K562 (cell line): ENCODE measurements around the gene MYB. TPM values are rescaled to one million over a fixed set of nuclear protein-coding genes. Genes with fewer than 3 reads are reported as not detected.

Experiments used
- AFF1 ChIP-seq, 2 experiments: fragments of 450-650 bp; IDR thresholded peaks; 2 replicates each; pipeline ENCODE4 v1.6.1; 2018; ENCODE audit warnings: mild to moderate bottlenecking in 2 of 2, low read depth in 1 of 2; ENCODE audit not compliant: partially characterized antibody in 2 of 2
- ELK1 ChIP-seq: sonication (generic); formaldehyde crosslinking; IDR thresholded peaks from 2 replicates; pipeline ENCODE4 v1.8.1; 2022; ENCODE audit warnings: missing genetic modification reagents
- HNRNPLL ChIP-seq: fragments of 200-400 bp; formaldehyde crosslinking; IDR thresholded peaks from 2 replicates; pipeline ENCODE4 v1.6.1; 2017; ENCODE audit warnings: low read length, low read depth, mild to moderate bottlenecking; ENCODE audit not compliant: poor library complexity, severe bottlenecking
- KLF13 ChIP-seq: fragments of 450-650 bp; IDR thresholded peaks from 2 replicates; pipeline ENCODE4 v1.6.1; 2016; ENCODE audit warnings: missing genetic modification characterization, low read depth, mild to moderate bottlenecking, missing compliant biosample characterization, moderate library complexity, borderline replicate concordance
- NCOA1 ChIP-seq: fragments of 450-650 bp; IDR thresholded peaks from 2 replicates; pipeline ENCODE4 v1.6.1; 2016; ENCODE audit warnings: low read depth
- PCBP1 ChIP-seq: fragments of 200-400 bp; formaldehyde crosslinking; IDR thresholded peaks from 2 replicates; pipeline ENCODE4 v1.6.1; 2018; ENCODE audit warnings: mild to moderate bottlenecking, low read depth, low read length; ENCODE audit not compliant: poor library complexity, severe bottlenecking
- PKNOX1 ChIP-seq: fragments of 450-650 bp; IDR thresholded peaks from 2 replicates; pipeline ENCODE4 v1.6.1; 2016
- RHOXF2B ChIP-seq: fragments of 250-450 bp; sonication (Bioruptor Pico); conservative IDR thresholded peaks from 2 replicates; pipeline ENCODE4 v1.5.1; 2021
- TEAD1 ChIP-seq, 2 experiments: fragments of 450-650 bp in 1 of 2; sonication (generic) in 1 of 2; formaldehyde crosslinking; IDR thresholded peaks; 2 replicates each; pipeline versions ENCODE4 v1.4.0 to v1.8.0; 2020 to 2022; ENCODE audit warnings: mild to moderate bottlenecking in 2 of 2, missing genetic modification reagents in 1 of 2
- TFAP4 ChIP-seq: sonication (generic); formaldehyde crosslinking; IDR thresholded peaks from 2 replicates; pipeline ENCODE4 v1.8.0; 2022; ENCODE audit warnings: missing genetic modification reagents, mild to moderate bottlenecking, moderate library complexity, borderline replicate concordance
- ZBTB11 ChIP-seq, 3 experiments: fragments of 200-800 bp in 1 of 3; fragments of 250-450 bp in 1 of 3; fragments of 450-650 bp in 1 of 3; sonication (Bioruptor Pico) in 1 of 3; sonication (Bioruptor generic) in 1 of 3; formaldehyde crosslinking in 1 of 3; IDR thresholded peaks; 2 replicates each; pipeline versions ENCODE4 v1.6.1 to v1.8.0; 2016 to 2022; ENCODE audit warnings: mild to moderate bottlenecking in 2 of 3, missing genetic modification characterization in 2 of 3, missing compliant biosample characterization in 1 of 3, moderate library complexity in 1 of 3
- ZNF740 ChIP-seq, 3 experiments: fragments of 200-800 bp in 1 of 3; sonication (Bioruptor generic) in 1 of 3; sonication (generic) in 1 of 3; formaldehyde crosslinking in 1 of 3; IDR thresholded peaks; 2 replicates each; pipeline versions ENCODE4 v1.6.1 to v1.8.0; 2016 to 2022; ENCODE audit warnings: mild to moderate bottlenecking in 2 of 3, missing compliant biosample characterization in 2 of 3, missing genetic modification characterization in 2 of 3, missing genetic modification reagents in 1 of 3
- polyA plus RNA-seq, 8 experiments: library from polyadenylated mRNA; depleted of rRNA in 4 of 8; stranded (reverse) in 5 of 8; unstranded in 3 of 8; fragments of >200 nt; fragmentation: Nextera tagmentation in 2 of 8; fragmentation: Illumina TruSeq in 1 of 8; extraction: Ambion mirVana in 2 of 8; extraction: Trizol in 1 of 8; gene quantifications; 2 replicates each; pipeline versions ENCODE4 v1.2.1 to v1.2.3, GENCODE V29; 2011 to 2014; ENCODE audit warnings: inconsistent platforms in 1 of 8, missing spikeins in 1 of 8
- total RNA-seq, 7 experiments: library from RNA; depleted of rRNA in 6 of 7; stranded (reverse); fragments of >200 nt in 6 of 7; fragmentation: Illumina TruSeq in 2 of 7; extraction: Trizol in 2 of 7; gene quantifications; 2 replicates each; pipeline versions ENCODE4 v1.2.1 to v1.2.3, GENCODE V29; 2011 to 2021; ENCODE audit warnings: low replicate concordance in 1 of 7

MYB gene
- total and polyA plus RNA-seq, 9 of the 15 experiments (the other 6 are each of a cell fraction or from before 2014, with no cell fraction given): 35.8 to 218 (median 140) TPM

- TF ChIP-seq TFAP4 (CRISPR knock-in tag) (no peak), HNRNPLL (no peak), ELK1 (CRISPR knock-in tag) (no peak), TEAD1 (CRISPR knock-in tag; IDR thresholded peaks at IDR 0.05) (no peak), KLF13 (tag) (no peak), PKNOX1 (no peak), NCOA1 (no peak), RHOXF2B (CRISPR knock-in tag) (no peak), AFF1 (IDR thresholded peaks at IDR 0.05; ENCODE audit: low read depth in 1 of 2, partially characterized antibody in 2 of 2) (peak in 1 of 2 experiments; percentile 11), ZNF740 (CRISPR knock-in tag; IDR thresholded peaks at IDR 0.05) (no peak), ZNF740 (tag; IDR thresholded peaks at IDR 0.05) (0 out of 4 replicates have a peak, but pooled peaks of 1 of the 2 experiments have one; percentile 34), PCBP1 (no peak), ZBTB11 (CRISPR knock-in tag; IDR thresholded peaks at IDR 0.05) (no peak)
Measured at GRCh38 chr6:135146162-135146934, 34.8 kb upstream of the MYB start (continued).
